ENCODE measurements around the gene CAMK2A.

- TF ChIP-seq POLR2A (IDR thresholded peaks at IDR 0.05) (no peak), EP300 (IDR thresholded peaks at IDR 0.05) (no peak), POLR2AphosphoS5 (IDR thresholded peaks at IDR 0.05) (no peak)
- TF ChIP-seq, protein P1, sequence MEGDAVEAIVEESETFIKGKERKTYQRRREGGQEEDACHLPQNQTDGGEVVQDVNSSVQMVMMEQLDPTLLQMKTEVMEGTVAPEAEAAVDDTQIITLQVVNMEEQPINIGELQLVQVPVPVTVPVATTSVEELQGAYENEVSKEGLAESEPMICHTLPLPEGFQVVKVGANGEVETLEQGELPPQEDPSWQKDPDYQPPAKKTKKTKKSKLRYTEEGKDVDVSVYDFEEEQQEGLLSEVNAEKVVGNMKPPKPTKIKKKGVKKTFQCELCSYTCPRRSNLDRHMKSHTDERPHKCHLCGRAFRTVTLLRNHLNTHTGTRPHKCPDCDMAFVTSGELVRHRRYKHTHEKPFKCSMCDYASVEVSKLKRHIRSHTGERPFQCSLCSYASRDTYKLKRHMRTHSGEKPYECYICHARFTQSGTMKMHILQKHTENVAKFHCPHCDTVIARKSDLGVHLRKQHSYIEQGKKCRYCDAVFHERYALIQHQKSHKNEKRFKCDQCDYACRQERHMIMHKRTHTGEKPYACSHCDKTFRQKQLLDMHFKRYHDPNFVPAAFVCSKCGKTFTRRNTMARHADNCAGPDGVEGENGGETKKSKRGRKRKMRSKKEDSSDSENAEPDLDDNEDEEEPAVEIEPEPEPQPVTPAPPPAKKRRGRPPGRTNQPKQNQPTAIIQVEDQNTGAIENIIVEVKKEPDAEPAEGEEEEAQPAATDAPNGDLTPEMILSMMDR (IDR thresholded peaks at IDR 0.05) = no peak
Observed at GRCh38 chr5:150196514-150196913, 93.1 kb downstream of the CAMK2A start.

All from gastroesophageal sphincter (tissue), 3 donors.